Measurements from ENCODE around the gene CDH11. TPM values are rescaled to one million over a fixed set of nuclear protein-coding genes. Genes with fewer than 3 reads are reported as not detected.
A peak's percentile ranks its signal among the peaks of the same experiment; 100 is the strongest.

Gene CDH11
- total RNA-seq, 1 experiment from 2014 or later: 5.4 TPM

DNA sequence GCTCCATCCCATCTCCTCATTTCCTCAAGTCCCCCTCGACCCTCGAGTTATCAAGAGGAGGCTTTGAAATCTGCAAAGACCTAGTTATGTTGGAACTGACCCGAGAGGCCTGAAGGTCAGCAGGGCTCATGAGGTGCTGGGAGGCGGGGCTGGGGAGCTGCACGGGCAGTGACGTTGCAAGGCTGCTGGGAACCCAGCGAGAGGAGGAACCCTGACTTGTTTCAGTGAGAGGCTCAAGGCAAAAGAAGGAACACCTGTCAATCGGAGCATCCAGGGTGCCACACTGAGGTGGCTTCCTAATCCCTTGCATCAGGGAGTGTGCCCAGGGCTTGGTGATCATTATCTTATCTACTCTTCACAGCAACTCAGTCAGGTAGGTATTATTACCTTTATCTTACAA lies 86.9 kb downstream of the CDH11 start:
- Histone ChIP-seq H3T11ph (ENCODE audit: low read length) (no peak overlapping the region), H2BK120ac (ENCODE audit: low read depth, low read length, poor library complexity, severe bottlenecking) (no peak overlapping the region), H3K27me3 (ENCODE audit: insufficient read depth, low read length) (no peaks in the 10 kb centered on the region), H3K27ac (ENCODE audit: insufficient read length, low read depth, low read length) (no peak overlapping the region), H2BK20ac (ENCODE audit: low read depth, low read length, poor library complexity, severe bottlenecking) (no peak overlapping the region), H3K18ac (ENCODE audit: insufficient read length, low read depth, low read length) (no peak overlapping the region), H3K23ac (ENCODE audit: insufficient read length, low read depth, low read length) (no peak overlapping the region), H3K56ac (ENCODE audit: insufficient read length, low read depth, low read length) (no peak overlapping the region), H2BK15ac (ENCODE audit: low read depth, low read length) (no peak overlapping the region), H3K4me2 (ENCODE audit: insufficient read depth, insufficient read length, low read length) (no peak overlapping the region), H2AFZ (ENCODE audit: low read length) (no peak overlapping the region), H3K4me1 (ENCODE audit: insufficient read depth, low read length) (no peaks in the 10 kb centered on the region), H3K9ac (ENCODE audit: extremely low read depth, insufficient read length, low read length) (no peak overlapping the region), H3K9me3 (ENCODE audit: control insufficient read depth, low read depth, low read length) (no peaks in the 10 kb centered on the region), H3K79me2 (ENCODE audit: insufficient read depth, low read length) (no peaks in the 10 kb centered on the region), H2BK5ac (ENCODE audit: insufficient read length, low read length) (no peak overlapping the region), H4K91ac (ENCODE audit: insufficient read length, low read depth, low read length) (no peak overlapping the region), H4K8ac (replicated peaks; ENCODE audit: insufficient read length, low read depth, low read length) (no peak overlapping the region), H3K79me1 (ENCODE audit: insufficient read depth, low read depth, low read length, poor library complexity, severe bottlenecking) (no peaks in the 10 kb centered on the region), H2AK5ac (ENCODE audit: insufficient read length, low read length) (no peak overlapping the region), H4K20me1 (ENCODE audit: control insufficient read depth, insufficient read depth, insufficient read length) (no peaks in the 10 kb centered on the region), H3K23me2 (ENCODE audit: insufficient read length, low read depth, low read length, poor library complexity, severe bottlenecking) (no peaks in the 10 kb centered on the region), H3K14ac (ENCODE audit: insufficient read depth, low read length) (no peak overlapping the region), H3K4ac (ENCODE audit: low read depth, low read length) (no peak overlapping the region), H4K5ac (ENCODE audit: insufficient read length, low read depth, low read length) (no peak overlapping the region), H2BK12ac (ENCODE audit: insufficient read length, low read depth, low read length) (no peak overlapping the region)
- WGBS (ENCODE audit: extremely low coverage, insufficient read length, low lambda C conversion rate): no CpG with 5 or more reads among the region's 8 CpGs
- H3K36me3 Mint-ChIP-seq (ENCODE audit: insufficient read depth in 1 of 3, low read depth in 3 of 3): peaks cover 0 to 2% (median 0%) of the 10 kb centered on the region in 3 experiments; a peak in 3 of 7 replicates
- peaks cover 17 to 38% of the 10 kb centered on the region in 2 experiments for H3K4me1 Mint-ChIP-seq
- H3K27ac Mint-ChIP-seq: no peak overlapping the region
- H3K4me3 Mint-ChIP-seq: no peak overlapping the region
- H3K27me3 Mint-ChIP-seq (ENCODE audit: low read depth): peaks cover 15% of the 10 kb centered on the region
- TF ChIP-seq CTCF (conservative IDR thresholded peaks at IDR 0.05): no peak
- peaks cover 0 to 4% of the 10 kb centered on the region in 2 experiments; a peak in 2 of 5 replicates for H3K9me3 Mint-ChIP-seq
- peak; percentile 35 for DNase-seq
